ENCODE measurements around the gene ZNF790.
A peak's percentile ranks its signal among the peaks of the same experiment; 100 is the strongest.
"Not testable (repeated sequence)": the region's sequence is repeated elsewhere in the genome, so short reads cannot be mapped to it uniquely, and the experiment has no call there.

ZNF790 gene

DNA sequence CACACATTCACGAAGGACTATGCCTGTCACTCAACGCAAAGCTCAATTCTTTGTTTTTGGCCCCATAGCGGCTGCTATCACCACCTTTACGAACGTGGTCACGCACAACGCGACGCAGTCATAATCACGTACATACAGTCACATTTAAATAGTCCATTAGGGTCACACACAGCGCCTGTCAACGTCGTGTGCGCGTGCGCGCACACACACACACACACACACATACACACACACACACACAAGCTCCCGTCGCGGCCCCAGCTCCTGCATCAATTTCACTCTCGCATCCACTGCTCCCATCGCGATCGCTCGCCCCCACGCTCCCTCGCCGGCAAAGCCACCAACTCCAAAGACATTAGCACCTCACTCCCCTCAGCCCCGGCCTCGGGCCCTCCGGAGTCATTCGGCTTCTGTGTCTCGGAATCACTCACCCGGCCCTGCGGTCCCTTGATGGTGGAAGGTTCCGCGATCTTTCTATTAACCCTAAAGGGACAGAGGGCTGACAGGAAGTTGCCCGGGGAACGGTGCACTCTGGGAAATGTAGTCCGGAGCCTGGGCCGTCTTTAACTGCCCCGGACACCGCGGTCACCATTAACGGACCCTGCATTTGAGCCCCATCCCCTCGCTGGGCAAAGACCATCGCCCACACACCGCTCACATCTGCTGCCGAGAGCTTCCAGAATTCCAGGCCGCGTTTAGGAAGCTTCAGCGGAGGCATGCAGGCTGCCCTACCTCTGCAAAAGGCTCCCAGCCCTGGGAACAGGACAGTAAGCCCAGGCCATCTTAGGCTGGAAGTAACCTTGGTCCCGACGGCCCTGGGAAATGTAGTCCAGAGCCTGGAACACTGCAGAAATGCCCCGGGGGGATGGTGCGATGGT is at the start of gene ZNF790:
TSS of gene ZNF790 (minus strand) at position 482 of the 878 bp plus-strand sequence. CDS start 12,768 bp downstream, outside the sequence.
- FAIRE-seq: peak; percentile 94
- DNase-seq (ENCODE audit: insufficient read length, low spot score): peak; percentile 89

DNA sequence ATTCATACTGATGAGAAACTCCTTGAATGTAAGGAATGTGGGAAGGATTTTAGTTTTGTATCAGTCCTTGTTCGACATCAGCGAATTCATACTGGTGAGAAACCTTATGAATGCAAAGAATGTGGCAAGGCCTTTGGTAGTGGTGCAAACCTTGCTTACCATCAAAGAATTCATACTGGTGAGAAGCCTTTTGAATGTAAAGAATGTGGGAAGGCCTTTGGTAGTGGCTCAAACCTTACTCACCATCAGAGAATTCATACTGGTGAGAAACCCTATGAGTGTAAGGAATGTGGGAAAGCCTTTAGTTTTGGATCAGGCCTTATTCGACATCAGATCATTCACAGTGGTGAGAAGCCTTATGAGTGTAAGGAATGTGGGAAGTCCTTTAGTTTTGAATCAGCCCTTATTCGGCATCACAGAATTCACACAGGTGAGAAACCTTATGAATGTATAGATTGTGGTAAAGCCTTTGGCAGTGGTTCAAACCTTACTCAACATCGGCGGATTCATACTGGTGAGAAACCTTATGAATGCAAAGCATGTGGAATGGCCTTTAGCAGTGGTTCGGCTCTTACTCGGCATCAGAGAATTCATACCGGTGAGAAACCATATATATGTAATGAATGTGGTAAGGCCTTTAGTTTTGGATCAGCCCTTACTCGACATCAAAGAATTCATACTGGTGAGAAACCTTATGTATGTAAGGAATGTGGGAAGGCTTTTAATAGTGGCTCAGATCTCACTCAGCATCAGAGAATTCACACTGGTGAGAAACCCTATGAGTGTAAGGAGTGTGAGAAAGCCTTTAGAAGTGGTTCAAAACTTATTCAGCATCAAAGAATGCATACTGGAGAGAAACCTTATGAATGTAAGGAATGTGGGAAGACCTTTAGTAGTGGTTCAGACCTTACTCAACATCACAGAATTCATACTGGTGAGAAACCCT is 39.1 kb upstream of the ZNF790 start:
- no peak for DNase-seq (ENCODE audit: insufficient read length, low spot score)
- FAIRE-seq: no peak

DNA sequence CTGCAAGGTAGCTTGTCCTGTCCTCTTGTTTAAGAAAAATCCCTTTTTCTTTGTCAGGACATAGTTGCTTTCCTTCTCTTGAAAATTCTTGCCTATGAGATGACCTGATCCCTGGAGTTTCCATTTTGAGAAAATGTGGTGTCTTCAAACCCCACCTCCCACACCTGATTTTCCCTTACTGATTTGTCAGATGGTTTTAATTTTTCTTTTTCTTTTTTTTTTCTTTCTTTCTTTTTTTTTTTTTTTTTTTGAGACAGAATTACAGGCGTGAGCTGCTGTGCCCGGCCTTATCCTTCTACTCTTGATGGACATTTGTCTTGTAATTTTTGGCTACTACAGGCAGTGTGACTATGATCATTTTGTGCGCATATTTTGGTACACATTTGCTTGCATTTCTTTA is 13.7 kb upstream of the ZNF790 start:
- FAIRE-seq (no peak), DNase-seq (ENCODE audit: insufficient read length, low spot score) (no peak)

DNA sequence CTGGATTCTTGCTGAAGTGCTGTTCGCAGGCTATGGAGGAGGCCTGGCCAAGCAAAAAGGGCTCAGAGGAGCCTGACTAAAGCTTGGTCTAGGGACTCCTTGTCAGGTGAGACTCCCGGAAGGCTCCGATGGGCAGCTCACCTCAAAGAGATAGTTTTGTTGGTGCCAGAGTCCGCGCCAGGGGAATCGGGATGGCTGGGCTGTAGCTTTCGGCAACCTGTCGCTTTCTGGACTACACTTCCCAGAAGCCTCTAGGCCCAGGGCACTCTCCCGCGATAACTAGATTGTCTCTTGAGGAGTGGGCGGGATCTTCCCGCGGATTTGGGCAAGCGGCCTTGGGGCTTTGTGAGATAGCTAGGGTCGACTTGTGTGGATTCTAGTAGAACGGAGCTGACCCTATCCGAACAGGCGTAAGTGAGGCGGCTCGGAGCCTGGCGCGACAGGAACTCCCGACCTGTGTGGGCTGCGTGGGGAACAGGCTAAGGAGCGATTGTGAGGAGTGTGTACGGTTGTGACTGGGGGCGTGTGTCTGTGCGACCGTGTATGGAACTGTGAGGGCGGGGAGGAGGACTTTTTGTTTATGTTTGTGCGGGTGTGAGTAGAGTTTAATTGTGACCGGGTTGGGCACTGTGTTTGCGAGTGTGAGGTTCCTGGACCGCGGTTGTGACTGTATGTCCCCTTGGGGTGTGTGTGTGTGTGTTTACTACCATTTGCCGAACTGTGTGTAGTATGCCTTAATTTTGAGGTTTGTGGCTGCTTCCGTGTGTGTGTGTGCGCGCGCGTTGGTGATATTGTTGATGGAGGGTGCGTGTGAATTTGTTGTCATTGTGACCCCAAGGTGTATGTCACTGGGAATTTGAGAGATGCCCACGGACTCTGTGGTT is 12.6 kb upstream of the ZNF790 start, which contains the start of gene ZNF345:
TSS of gene ZNF345 (plus strand) at position 318 of the 884 bp plus-strand sequence. CDS start 25,955 bp downstream, outside the sequence.
- DNase-seq (ENCODE audit: insufficient read length, low spot score) (peak; percentile 81), FAIRE-seq (peak; percentile 77)

DNA sequence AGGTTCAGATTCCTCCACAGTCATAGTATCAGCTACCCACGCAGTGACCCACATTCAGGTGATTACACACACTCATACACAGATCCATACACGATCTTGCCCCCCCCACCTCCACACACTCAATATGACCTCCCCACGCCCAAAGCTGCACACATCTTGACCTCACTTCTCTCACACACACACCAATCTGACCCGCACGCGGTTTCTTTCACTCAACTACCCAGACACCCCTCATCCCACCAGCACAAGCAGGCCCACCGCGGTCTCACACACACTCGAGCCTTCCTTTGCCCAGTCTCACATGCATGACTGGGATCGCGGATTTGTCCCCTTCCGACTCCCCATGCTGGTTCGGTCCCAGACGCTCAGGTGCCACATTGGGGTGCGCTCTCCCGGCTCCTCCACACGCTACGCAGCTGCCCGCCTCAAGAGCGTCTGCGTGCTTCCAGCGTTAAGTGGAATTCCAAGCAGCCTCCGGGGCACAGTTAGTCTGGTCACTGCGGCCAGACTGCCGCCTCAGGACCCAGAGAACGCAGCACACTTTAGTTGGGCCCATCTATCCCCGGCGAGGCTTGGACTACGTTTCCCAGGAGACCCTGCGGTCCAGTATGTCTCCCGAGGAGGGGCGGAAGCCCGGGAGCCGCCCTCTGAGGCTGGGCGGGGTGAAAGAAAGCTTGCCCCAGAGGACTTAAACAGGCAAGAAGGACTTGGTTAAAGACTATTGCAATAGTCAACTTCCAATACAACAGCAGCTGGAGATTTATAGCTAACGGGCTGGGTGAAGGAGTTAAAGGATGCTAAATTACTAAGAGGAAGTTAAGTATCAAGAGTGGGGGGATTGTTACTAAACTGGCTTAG is 11.7 kb upstream of the ZNF790 start:
- FAIRE-seq (peak; percentile 62), DNase-seq (ENCODE audit: insufficient read length, low spot score) (peak; percentile 84)

DNA sequence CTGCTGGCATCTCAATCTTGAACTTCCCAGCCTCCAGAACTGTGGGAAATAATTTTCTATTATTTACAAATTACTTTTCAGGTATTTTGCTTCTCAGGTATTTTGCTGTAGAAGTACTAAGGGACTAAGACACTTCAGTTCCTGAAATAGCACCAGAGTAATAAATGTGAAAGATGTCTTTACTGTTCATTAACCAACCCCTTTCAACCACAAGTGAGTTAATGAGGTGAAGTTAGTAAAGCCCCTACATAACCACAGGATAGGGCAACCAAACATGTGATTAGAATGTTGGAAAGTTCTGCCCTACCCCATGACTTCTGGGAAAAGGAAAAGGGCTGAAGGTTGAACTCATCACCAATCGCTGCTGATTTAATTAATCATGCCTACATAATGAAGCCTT is 9.8 kb upstream of the ZNF790 start:
- DNase-seq (ENCODE audit: insufficient read length, low spot score) (no peak), FAIRE-seq (no peak)

DNA sequence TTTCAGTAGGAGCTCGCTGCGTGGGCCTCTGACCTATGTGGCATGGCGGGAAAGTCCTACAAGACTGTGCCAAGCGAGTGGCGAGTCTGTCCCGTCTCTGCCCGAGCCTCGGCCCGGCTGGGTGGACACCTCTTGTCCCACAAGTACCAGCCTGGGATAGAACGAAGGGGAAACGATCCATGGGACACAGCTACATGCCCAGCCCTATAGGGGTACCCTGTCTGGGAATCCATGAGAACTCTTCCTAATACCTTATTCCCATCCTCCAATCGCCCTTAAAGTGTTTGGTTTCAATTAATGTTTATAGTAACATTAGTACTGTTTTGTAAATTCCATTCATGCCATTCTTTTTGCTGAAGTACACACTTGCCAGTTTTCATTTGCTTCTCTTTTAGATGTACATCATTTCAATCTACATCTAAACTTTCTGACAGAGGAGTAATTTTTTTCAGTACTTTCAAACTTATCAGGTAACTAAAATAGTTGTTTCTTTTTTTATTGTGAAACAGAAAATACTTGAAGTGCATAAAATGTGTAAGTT is 667 bp upstream of the ZNF790 start:
- DNase-seq (ENCODE audit: insufficient read length, low spot score): no peak
- no peak for FAIRE-seq

DNA sequence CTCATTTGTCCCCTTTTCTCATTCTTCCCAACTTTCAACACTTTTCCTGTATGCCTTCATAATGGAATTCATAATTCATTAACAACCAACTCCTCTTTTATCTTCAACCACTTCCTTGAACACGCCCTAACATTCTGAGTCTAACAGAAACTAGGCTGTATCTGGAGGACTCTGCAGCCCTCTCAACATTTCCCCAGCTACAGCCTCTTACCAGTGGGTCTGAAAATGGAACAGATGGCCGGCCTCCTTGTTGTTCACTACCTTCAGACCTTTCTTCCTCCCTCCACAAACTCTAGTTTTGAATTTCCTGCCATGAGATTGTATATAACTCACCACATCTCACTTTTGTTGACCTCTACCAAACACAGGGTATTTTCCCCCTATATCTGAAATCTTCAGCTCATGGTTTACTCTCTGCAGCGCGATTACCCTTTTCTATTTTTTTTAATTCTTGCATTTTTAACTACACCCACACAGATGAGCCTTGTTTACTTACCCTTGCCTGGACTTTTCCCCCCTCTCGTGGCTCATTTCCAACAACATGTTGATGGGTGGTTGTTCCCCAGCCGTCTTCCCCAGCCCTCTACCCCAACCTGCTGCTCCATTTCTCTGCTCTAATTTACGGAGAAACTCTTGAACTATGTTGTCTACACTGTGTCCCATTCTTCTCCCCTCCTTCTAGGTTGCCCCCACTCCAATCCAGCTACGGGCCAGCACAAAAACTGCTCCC is 846 bp downstream of the ZNF790 start:
- FAIRE-seq: no peak
- DNase-seq (ENCODE audit: insufficient read length, low spot score): no peak

DNA sequence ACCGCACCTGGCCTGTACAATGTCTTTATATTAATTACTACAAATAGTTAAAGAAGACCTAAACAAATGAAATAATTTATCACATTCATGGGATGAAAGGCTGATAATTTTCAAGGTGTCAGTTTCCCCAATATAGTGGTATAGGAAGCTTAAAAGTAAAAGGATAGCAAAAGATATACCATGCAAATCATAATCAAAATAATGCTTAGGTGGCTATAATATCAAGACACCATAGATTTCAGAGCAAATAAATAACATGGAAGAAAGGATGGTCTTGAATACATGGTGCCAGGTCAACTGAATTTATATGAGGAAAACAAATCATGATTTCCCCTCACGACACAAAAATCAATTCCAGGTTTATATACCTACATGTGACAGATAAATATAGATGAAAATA is 4.8 kb downstream of the ZNF790 start:
- FAIRE-seq (no peak), DNase-seq (ENCODE audit: insufficient read length, low spot score) (no peak)

DNA sequence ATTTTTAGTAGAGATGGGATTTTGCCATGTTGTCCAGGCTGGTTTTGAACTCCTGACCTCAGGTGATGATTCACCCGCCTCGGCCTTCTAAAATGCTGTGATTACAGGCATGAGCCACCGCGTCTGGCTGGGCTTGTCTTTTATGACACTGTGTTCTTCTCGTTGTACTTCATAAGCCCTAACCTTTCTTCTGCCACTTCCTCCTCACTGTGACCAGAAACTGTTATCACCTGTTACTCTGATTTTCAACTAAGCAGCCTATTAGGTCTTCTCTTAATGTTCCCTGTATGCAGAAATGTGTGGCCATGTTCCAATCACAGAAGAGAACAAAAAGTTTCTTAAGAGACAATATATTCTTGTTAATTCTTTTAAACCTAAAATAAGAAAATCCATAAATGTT is 16.4 kb downstream of the ZNF790 start:
- no peak for FAIRE-seq
- no peak for DNase-seq (ENCODE audit: insufficient read length, low spot score)

DNA sequence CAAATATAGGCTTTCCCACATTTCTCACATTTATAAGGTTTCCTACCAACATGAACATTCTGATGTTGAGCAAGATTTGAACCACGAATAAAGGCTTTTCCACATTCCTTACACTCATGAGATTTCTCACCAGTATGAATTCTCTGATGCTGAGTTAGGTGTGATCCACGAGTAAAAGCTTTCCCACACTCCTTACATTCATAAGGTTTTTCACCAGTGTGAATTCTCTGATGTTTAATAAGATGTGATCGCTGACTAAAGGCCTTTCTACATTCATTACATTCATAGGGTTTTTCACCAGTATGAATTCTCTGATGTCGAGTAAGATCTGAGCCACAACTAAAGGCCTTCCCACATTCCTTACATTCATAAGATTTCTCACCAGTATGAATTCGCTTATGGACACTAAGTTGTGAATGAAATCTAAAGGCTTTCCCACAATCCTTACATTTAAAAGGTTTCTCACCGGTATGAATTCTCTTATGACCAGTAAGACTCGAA is 19.0 kb downstream of the ZNF790 start:
- DNase-seq (ENCODE audit: insufficient read length, low spot score) (no peak), FAIRE-seq (no peak)

DNA sequence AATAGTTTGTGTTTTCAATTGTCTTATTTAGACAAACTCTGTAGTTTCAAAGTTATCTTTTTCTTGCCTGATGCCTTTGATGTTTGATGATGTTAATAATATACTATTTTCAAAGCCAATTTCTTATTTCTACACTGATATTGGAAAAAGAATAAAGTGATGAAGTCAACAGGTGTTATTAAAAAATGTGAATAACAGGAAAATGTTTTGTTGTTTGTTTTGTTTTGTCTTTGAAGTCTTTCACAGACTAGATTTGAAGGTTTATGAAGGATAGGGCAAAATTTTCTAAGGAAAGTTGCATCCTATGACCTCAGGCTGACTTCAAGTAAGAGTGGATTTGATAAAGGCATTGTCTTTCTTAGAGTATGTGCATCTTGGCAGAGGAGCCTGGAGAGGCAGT is 31.2 kb downstream of the ZNF790 start:
- no peak for DNase-seq (ENCODE audit: insufficient read length, low spot score)

DNA sequence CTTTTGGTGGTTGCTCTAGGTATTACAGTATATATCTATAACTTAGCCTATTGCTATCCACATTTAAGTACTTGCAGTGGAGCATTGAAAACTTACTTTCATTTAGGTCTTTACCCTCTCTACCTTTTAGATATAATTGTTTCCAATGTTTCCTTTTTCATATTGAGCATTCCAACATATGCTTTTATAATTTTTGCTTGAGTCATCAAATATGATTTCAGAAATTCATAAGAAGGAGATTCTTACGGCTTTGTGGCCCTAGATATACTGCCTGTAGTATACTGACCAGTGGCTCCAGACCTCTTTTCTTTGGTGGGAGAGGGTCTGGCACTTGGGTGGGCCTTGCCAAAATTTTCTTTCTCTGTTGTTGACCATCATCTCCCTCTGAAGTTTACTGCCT is 32.8 kb downstream of the ZNF790 start:
- FAIRE-seq (no peak), DNase-seq (ENCODE audit: insufficient read length, low spot score) (no peak)

More for the DNA sequence above, 31.2 kb downstream of the ZNF790 start:
- FAIRE-seq: no peak

DNA sequence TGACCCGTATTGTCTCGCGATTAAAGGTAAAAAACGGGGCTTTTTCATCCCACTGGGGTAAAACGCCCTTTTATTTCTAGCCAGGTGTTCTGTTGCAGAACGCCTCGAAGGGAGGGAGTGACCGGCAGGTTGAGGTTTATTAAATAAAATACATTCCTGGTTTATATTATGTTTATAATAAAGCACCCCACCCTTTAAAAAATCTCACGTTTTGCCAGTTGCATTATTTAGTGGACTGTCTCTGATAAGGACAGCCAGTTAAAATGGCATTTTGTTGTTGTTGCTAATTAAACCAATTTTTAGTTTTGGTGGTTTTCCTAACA is 40.4 kb downstream of the ZNF790 start:
- FAIRE-seq (no peak), DNase-seq (ENCODE audit: insufficient read length, low spot score) (no peak)

DNA sequence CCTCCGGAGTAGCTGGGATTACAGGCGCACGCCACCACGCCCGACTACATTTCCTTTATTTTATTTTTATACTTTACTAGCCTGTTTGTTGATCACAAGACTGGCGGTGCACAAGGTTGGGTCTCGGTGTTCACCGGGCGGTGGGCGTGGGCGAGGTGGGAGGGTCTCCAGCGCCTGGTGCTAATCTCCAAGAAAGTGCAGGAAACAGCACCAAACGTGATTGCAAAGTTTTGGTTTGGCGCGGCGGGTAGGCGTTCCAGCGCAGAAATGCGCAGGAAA is 41.5 kb downstream of the ZNF790 start:
- FAIRE-seq (no peak), DNase-seq (ENCODE audit: insufficient read length, low spot score) (no peak)

DNA sequence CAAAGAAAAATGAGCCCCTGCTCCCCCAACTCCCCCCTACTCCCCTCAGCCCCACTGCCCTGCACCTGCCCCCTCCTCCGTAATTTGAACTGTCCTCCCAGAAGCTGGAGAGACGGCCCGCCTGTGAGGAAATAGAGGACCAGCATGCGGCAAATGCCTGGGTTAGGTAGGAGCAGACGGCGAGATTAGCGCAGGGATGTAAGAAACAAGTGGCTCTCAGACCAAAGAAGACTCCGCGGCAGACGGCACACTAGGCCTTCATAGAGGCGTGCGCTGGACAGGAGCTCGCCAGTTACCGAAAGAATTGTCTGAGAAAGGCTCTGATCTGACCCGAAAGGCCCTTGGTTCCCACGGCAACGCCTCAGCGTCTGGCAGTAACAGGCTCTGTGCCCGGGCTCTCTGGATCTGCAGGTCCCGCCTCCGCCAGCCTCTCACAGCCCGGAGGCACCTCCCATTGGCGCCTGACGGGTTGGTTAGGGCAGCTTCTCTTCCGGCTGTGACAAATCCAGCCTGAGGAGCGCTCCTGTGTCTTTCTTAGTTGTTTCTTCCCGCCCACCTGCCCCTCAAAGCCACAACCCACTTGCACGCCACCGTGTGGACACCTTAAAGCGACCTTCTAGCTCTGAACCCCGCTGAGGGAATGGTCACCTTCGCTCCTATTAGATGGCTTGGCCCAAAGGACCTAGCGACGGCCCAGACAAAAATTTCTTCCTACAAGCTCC is 46.6 kb downstream of the ZNF790 start:
- not testable (repeated sequence) for FAIRE-seq; DNase-seq (ENCODE audit: insufficient read length, low spot score)

DNA sequence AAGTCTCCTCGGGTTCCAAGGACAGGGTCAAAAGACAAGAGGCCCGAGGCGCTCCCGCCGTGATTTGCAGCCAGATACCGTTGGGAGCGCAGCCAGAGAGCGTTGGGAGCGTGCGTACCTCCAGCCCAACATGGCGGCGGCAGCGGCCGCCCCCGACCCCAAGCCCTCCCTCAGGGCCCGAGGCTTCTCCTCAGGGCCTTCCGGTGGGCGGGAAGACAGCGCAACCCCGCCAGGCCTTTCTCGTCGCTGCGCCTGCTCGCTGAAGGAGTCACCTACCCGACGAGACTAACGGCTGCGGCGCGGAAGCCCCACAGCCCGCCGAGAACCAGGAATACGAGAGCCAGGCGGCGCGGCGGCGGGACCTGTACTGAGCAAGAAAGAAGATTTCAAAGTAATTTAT is 62.4 kb downstream of the ZNF790 start:
- DNase-seq (ENCODE audit: insufficient read length, low spot score): no peak
- no peak for FAIRE-seq

DNA sequence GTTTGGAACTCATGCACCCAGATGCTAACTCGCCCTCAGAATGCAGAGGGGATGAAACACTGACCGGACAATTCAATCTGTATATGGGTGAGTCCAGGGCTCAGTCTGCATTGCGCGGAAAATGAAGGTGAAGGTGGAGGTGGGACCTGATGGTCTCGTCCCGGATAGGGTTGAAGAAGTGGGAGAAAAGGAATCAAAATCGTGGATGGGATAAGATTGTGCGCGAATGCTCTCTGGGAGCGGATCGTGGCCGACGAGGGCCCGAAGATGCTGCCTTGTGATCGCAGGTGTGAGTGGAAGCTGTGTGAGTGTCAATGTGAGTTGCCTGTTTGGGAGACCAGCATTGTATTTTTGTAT is 65.0 kb downstream of the ZNF790 start:
- DNase-seq (ENCODE audit: insufficient read length, low spot score) (no peak), FAIRE-seq (peak; percentile 87)
